Embryonic facial prominence (tissue), 1 donor: Measurements from ENCODE around the gene KLF2.
A peak's percentile ranks its signal among the peaks of the same experiment; 100 is the strongest.
"Not testable (repeated sequence)": the region's sequence is repeated elsewhere in the genome, so short reads cannot be mapped to it uniquely, and the experiment has no call there.

ENCODE experiments used
- DNase-seq: peaks from one replicate; pipeline ENCODE4 v3.0.0-alpha.2; 2016; ENCODE audit errors: extremely low spot score

Gene KLF2

DNA sequence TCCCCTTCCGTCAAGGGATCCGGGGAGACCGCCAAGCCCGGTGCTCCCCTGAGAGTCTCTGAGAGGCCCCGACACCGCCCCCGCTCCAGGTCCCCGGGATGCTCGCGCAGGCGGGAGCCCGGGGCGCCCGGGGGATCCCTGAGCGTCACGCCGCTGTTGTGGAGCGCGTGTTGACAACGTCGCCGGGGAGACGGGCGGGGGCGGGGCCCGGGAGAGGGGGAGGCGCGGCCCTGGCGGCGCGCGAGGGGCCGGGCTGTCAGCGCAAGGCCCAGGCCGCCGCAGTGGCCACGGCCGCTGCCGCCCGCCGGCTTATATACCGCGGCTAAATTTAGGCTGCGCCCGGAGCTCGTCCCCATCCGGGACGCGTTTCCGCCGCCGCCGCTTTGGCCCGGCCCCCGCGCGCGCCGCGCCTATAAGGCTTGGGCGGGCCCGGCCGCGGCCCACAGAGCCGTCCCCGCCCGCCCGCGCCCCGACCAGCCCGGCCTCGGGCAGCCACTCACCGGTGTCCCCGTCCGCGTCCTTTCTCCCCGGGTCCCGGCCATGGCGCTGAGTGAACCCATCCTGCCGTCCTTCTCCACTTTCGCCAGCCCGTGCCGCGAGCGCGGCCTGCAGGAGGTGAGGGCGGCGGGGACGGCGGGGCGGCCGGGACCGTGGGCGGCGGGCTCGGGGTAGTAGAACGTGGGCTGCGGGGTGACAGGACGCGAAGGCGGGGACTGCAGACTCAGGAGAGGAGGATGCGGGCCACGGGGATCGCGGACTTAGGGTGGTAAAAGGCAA, at the start of gene KLF2:
Gene KLF2, plus strand, starts transcription at position 443 of the 777 bp plus-strand sequence. Its CDS starts 98 bp downstream, at position 541.
- peak; percentile 78 for DNase-seq

DNA sequence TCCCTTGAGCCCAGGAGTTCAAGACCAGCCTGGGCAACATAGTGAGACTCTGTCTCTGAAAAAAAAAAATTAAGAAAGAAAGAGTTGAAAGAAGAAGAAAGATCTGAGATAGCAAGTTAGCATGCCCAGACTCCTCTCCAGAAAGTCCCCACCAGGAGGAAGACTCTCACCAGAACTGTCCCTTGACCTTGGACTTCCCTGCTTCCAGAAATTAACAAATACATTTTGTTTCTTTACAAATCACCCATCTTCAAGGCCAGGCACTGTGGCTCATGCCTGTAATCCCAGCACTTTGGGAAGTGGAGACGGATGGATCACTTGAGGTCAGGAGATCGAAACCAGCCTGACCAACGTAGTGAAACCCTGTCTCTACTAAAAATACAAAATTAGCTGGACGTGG, 44.3 kb upstream of the KLF2 start:
- no peak for DNase-seq

DNA sequence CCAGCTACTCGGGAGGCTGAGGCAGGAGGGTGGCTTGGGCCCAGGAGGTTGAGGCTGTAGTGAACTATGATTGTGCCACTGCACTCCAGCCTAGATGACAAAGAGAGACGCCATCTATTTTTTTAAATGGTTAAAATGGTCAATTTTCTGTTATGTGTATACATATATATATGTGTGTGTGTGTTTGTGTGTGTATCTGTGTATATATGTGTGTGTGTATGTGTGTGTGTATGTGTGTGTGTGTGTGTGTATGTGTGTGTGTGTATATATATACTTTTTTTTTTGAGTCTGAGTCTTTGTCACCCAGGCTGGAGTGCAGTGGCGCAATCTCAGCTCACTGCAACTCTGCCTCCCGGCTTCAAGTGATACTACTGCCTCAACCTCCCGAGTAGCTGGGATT, 42.9 kb upstream of the KLF2 start:
- no peak for DNase-seq

DNA sequence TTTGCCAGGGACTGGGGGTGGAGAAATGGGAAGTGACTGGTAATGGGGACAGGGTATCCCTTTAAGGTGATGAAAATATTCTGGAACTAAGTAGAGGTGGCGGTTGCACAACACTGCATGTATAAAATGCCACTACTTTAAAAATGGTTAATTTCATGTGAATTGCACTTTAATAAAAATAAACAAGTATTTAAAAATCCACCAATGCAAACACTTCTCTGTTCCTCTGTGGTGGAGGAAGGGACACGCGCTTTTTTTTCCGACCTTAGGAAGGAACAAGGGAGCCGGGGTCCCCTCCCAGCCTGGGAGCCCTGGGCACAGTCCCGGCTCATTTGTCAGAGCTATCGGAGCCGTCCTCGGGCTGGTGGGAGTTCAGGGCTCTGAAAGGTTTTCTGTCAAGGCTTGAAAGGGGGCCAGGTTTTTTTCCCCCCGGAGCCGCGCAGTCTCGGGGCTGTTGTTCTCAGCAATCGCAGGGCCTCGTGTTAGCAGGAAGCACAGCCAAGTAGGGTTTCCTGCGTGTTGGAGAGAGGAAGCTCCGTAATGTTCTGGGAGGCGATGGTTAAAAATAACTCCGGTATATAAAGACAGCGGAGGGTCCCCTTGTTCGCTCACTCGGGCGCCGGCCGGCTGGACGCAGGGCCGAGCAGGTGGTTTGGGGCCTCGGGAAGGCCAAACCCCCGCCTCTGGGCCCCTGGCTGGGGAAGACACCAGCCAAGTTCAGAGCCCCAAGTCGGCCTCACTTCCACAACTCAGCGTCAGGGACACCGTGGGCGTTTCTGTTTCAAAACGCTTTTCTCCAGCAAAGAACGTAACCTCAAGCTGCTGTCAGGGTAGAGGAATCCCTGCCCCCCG, 41.2 kb upstream of the KLF2 start:
- peak; percentile 84 for DNase-seq

DNA sequence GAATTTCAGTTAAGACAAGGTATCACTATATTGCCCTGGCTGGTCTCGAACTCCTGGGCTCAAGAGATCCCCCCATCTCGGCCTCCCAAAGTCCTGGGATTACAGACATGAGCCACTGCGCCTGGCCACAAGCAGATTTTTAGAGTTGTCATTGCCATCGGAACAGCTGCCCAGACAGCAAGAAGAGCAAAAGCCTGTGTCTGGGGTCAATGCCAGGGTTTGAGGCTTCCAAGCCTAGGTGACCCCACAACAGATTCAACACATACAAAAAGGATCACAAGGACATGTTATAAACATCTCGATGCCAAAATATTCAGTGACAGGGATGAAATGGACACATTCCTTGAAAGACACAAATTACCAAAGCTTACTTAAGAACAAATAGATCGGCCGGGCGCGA, 40.1 kb upstream of the KLF2 start:
- DNase-seq, result no peak

- not testable (repeated sequence) for DNase-seq
Measured at GRCh38 chr19:16285079-16285478, 39.5 kb upstream of the KLF2 start.

DNA sequence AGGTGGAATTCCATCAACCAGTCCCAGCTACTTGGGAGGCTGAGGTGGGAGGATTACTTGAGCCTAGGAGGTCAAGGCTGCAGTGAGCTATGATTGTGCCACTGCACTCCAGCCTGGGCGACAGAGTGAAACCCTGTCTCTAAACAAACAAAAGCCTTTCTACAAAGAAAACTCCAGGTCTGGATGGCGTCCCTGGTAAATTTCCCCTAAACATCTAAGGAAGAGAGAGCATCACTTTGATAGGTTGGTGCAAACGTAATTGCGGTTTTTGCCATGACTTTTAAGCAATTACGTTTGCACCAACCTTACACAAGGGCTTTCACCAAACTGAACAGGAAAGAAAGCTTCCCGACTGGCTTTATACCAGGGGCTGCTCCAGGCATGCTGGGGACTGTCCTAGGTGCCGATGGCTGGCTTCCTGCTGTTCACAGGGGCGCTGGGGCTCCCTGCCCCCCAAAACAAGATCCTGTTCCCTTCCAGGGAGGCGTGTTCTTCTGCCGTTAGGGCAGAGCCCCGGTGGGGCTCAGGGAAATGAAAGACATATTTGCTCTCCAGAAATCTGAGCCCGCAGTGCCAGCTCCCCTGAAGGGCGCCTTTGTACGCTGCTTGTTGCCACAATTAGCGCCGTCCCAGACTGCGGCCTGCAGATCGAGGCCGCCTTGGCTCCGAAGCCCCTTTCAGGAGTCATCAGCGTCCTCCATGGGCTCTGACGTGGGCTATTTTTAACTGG, 38.7 kb upstream of the KLF2 start:
- peak; percentile 59 for DNase-seq

GRCh38 chr19:16288544-16288943, 36.1 kb upstream of the KLF2 start:
- no peak for DNase-seq

DNA sequence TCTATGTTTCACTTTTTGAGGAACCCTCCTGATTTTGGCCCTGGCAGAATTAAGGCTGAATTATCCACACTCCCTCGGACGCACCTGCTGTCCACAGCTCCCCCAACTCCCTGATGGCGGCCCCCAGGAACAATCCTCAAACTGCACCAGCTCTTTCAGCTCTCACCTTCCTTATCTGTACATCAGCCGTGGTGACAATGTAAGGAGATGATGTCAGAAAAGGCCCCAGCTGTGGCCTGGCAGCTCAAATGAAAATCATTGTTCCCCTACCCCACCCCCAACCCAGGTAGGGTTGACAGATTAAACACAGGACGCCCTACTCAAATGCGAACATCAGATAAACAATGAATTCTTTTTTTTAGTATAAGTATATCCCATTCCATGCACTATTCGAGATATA, 35.0 kb upstream of the KLF2 start:
- no peak for DNase-seq

DNA sequence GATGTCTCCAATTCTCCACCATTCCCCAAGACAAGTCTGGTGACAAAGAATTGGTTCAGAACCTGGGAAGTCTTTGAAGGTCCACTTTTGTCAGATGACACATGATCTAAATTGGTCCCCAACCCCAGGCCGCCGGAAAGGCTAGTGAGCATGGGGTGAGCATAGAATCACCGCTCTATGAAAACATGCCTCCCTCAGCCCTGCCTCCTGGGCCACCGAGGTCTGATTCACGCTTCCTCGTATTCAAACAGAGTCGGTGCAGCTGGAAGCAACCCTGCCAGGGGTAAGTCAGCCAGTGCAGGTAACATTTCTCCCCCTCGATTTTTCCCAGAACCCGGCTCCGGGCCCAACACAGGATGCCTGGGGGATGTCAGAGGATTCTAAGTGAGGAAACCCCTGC, 33.9 kb upstream of the KLF2 start:
- no peak for DNase-seq

DNA sequence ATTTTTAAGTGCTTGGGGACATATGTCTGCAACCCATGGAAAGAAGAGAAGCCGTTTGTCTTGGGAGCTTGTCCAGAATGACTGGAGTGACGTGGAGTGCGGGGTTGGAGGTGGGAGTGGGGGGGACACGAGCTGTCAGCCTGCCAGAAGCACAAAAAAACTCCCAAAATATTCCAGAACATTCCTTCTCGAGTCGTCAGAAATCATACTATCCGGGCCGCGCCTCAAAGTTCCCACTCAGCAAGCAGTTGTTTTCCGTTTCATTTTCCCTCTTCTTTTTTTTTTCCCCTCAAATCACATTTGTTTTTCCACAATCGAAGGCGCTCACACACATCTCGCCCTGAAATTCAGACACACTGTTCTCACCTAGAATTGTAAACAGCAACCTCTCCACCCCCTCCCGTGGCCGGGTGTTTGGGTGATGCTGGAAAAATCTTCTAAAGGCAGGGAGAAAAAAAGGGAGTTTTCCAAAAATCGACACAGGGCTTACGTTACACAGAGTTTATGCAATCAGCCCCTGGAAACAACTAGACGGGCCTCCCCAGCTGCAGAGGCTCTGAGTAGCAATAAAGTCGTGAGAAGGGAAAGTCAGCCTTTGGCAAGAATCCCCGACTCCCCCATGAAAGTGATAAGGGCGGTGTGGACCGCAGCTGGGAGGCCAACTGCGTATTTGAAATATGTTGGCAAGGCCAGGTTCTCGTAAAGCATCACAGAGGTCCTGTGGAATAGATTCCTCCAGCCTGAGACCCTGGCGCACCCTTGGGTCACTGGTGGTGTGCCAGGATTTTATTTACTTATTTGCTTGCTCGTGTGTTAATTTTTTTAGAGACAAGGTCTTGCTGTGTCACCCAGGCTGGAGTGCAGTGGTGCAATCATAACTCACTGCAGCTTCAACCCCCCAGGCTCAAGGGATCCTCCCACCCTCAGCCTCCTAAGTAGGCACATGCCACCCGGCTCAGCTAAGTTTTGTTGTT, 31.2 kb upstream of the KLF2 start:
- DNase-seq, result peak; percentile 88

DNA sequence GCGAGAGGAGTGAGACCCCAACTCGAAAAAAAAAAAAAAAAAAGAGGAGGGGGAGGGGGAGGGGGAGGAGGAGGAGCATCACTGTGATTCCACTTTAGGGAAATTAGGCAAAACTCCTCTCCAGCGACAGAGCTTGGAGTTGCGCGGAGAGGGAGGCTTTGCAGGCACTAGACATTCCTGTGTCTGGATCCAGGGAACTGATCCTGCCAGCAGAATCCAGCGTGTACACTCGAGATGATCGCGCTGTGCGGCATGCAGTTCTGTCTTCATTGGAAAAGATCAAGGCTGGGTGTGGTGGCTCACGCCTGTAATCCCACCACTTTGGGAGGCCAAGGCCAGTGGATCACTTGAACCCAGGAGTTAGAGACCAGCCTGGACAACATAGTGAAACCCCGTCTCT, 29.6 kb upstream of the KLF2 start:
- no peak for DNase-seq

GRCh38 chr19:16296713-16297112, 27.9 kb upstream of the KLF2 start:
- DNase-seq, result no peak

- DNase-seq, result no peak
Measured at GRCh38 chr19:16297575-16298178, 26.9 kb upstream of the KLF2 start.

GRCh38 chr19:16298334-16298733, 26.3 kb upstream of the KLF2 start:
- no peak for DNase-seq

DNA sequence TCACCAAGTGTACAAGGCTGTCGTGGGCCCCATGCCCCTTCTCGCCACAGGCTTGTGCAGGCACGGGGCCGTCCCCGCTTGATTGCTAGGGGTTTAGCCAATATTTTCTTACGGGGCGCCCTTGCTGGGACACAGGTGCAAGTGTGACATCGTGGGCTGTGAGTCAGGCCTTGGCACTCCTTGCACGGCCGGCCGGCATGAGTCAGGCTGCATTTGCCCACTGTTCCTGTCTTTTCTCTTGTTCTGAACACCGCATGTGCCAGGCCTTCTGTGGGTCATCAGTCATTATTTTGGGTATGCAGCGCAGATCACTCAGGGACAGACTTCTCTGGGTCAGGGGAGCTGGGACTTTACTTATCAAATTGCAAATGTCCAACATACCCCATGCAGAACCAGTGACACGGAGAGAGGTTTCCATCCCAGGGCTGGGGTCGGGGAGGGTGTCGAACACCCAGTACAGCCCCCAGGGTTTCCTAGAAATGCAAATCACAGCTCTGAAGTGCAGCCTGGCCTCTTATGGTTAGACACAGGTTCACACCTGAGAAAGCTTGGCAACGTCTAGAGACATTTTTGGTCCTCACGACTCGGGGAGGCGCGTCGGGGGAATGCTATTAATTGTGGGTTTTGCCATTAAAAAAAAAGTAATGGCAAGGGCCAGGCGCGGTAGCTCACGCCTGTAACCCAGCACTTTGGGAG, 22.5 kb upstream of the KLF2 start:
- no peak for DNase-seq

- DNase-seq, result no peak
Measured at GRCh38 chr19:16303755-16304154, 20.9 kb upstream of the KLF2 start.

DNA sequence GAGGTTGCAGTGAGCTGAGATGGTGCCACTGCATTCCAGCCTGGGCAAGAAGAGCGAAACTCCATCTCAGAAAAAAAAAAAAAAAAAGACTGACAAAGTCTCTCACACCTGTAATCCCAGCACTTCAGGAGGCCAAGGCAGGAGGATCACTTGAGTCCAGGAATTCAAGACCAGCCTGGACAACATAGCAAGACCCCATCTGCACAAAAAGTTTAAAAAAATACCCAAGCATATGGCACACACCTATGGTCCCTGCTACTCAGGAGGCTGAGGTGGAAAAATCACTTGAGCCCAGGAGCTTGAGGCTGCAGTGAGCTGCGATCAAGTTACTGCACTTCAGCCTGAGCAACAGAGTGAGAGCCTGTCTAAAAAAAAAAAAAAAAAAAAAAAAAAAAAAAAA, 20.1 kb upstream of the KLF2 start:
- not testable (repeated sequence) for DNase-seq

DNA sequence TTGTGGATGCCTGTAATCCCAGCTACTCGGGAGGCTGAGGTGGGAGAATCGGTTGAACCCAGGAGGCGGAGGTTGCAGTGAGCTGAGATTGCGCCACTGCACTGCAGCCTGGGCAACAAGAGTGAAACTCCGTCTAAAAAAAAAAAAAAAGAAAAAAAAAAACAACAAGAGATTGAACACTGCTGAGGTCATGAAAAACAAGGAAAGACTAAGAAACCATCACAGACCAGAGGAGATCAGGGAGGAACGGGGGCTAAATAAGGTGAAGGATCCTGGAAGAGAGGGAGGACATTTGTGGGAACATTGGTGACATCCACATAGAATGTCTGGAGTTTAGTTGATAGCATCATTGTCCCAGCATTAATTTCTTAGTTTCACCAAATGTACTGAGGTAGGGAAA, 19.6 kb upstream of the KLF2 start:
- not testable (repeated sequence) for DNase-seq
